HG02870 (cell line): ENCODE measurements around the gene PHLDA1.
"Not testable (repeated sequence)": the region's sequence is repeated elsewhere in the genome, so short reads cannot be mapped to it uniquely, and the experiment has no call there.

Experiments used
- ATAC-seq: cut with Tn5 transposase; IDR thresholded peaks from one replicate; pipeline ENCODE4 v1.9.1; 2021; ENCODE audit warnings: mild to moderate bottlenecking, moderate library complexity; ENCODE audit not compliant: unreplicated experiment

PHLDA1 gene

GRCh38 chr12:75990189-75990912, 41.2 kb downstream of the PHLDA1 start:
- no peak for ATAC-seq

- ATAC-seq, result not testable (repeated sequence)
These were observed 43.9 kb downstream of the PHLDA1 start for GRCh38 chr12:75987709-75988108.

- no peak for ATAC-seq
These were observed 45.4 kb downstream of the PHLDA1 start for GRCh38 chr12:75986001-75986746.

GRCh38 chr12:75985566-75985965, 46.0 kb downstream of the PHLDA1 start:
- ATAC-seq, result no peak

- no peak for ATAC-seq
These were observed 46.9 kb downstream of the PHLDA1 start for GRCh38 chr12:75984577-75985182.

- not testable (repeated sequence) for ATAC-seq
These were observed 47.7 kb downstream of the PHLDA1 start for GRCh38 chr12:75983851-75984250.

- ATAC-seq, result no peak
These were observed 48.5 kb downstream of the PHLDA1 start for GRCh38 chr12:75982979-75983660.

GRCh38 chr12:75982169-75982564, 49.4 kb downstream of the PHLDA1 start:
- no peak for ATAC-seq

- peak; percentile 36 for ATAC-seq
These were observed 50.1 kb downstream of the PHLDA1 start for GRCh38 chr12:75981247-75982168.

GRCh38 chr12:75979181-75979580, 52.4 kb downstream of the PHLDA1 start:
- ATAC-seq, result no peak

GRCh38 chr12:75978677-75979076, 52.9 kb downstream of the PHLDA1 start:
- no peak for ATAC-seq

- ATAC-seq, result peak; percentile 96
These were observed 53.5 kb downstream of the PHLDA1 start for GRCh38 chr12:75977952-75978671.

GRCh38 chr12:75977590-75977951, 54.0 kb downstream of the PHLDA1 start:
- peak; percentile 1 for ATAC-seq

- ATAC-seq, result no peak
These were observed 54.7 kb downstream of the PHLDA1 start for GRCh38 chr12:75976913-75977312.

- no peak for ATAC-seq
These were observed 55.5 kb downstream of the PHLDA1 start for GRCh38 chr12:75976113-75976512.

GRCh38 chr12:75975702-75976101, 55.9 kb downstream of the PHLDA1 start:
- no peak for ATAC-seq
